Transverse colon (tissue), 4 donors: ENCODE measurements around the gene SHC2. TPM values are rescaled to one million over a fixed set of nuclear protein-coding genes. Genes with fewer than 3 reads are reported as not detected.

Experiments
- DNase-seq: peaks from one replicate; pipeline ENCODE4 v3.0.0-alpha.2; 2019
- H3K27ac ChIP-seq, 4 donors: fragments of 200-600 bp; sonication (generic); 2 replicates each; pipeline ENCODE4 v1.5.1; 2016 to 2018; ENCODE audit warnings: inconsistent platforms in 4 of 4
- H3K27me3 ChIP-seq: fragments of 200-600 bp; sonication (generic); 2 replicates; pipeline ENCODE4 v1.5.1; 2017; ENCODE audit warnings: inconsistent platforms
- H3K36me3 ChIP-seq, 4 donors: fragments of 200-600 bp; sonication (generic); 2 replicates each; pipeline ENCODE4 v1.5.1; 2017 to 2019; ENCODE audit warnings: inconsistent platforms in 4 of 4
- H3K4me1 ChIP-seq, 4 donors: fragments of 200-600 bp; sonication (generic); 2 replicates each; pipeline ENCODE4 v1.5.1; 2017 to 2020; ENCODE audit warnings: inconsistent platforms in 4 of 4
- H3K4me3 ChIP-seq, 4 donors: fragments of 200-600 bp; sonication (generic); 1 replicate in 1 of 4; 2 replicates in 3 of 4; pipeline versions ENCODE4 v1.5.1 to v1.6.1; 2017 to 2019; ENCODE audit warnings: inconsistent platforms in 4 of 4
- H3K9me3 ChIP-seq, 2 donors: fragments of 200-600 bp; sonication (generic); 2 replicates each; pipeline ENCODE4 v1.5.1; 2017 to 2019; ENCODE audit warnings: inconsistent platforms in 2 of 2
- EP300 ChIP-seq: sonication (generic); formaldehyde crosslinking; IDR thresholded peaks from one replicate; pipeline ENCODE4 v1.6.1; 2017; ENCODE audit warnings: antibody characterized with exemption, low read depth
- POLR2A ChIP-seq: fragments of 450-650 bp; IDR thresholded peaks from one replicate; pipeline ENCODE4 v1.6.1; 2016; ENCODE audit warnings: antibody characterized with exemption, mild to moderate bottlenecking, moderate library complexity
- POLR2AphosphoS5 ChIP-seq, 3 donors: sonication (generic); formaldehyde crosslinking; IDR thresholded peaks; one replicate each; pipeline ENCODE4 v1.6.1; 2016; ENCODE audit warnings: antibody characterized with exemption in 3 of 3
- WGBS, 2 donors: methylation state at CpG; one replicate each; pipeline ENCODE4 v1.1.5; 2018; ENCODE audit warnings: low coverage in 1 of 2; 5-methylcytosine and 5-hydroxymethylcytosine counted together
- in situ Hi-C, 4 donors: fragments of 200-750 bp; cut with MboI; loops; one replicate each; pipeline versions ENCODE4 v1.15.0 to v1.15.1; 2017; ENCODE audit warnings: low sequenced_read_pairs in 3 of 4, low pct_ligation_motif_present in 1 of 4, low pct_unique_long_range_greater_than_20kb in 1 of 4
- intact Hi-C: fragments of 100-400 bp; cut with DNase I; formaldehyde crosslinking; loops from one replicate; pipeline ENCODE4 v1.15.1; 2023; ENCODE audit warnings: low total_unique reads
- total RNA-seq, 4 donors: library from RNA; depleted of rRNA; stranded (reverse); fragments of >200 nt; gene quantifications; one replicate each; pipeline ENCODE4 v1.1.0, GENCODE V29; 2016
- TF ChIP-seq, protein P1 (sequence below), 5 experiments: fragments of 200-600 bp in 3 of 5; fragments of 450-650 bp in 2 of 5; sonication (generic) in 3 of 5; IDR thresholded peaks; 1 replicate in 2 of 5; 2 replicates in 3 of 5; pipeline ENCODE4 v1.5.1; 2016 to 2017; ENCODE audit warnings: antibody characterized with exemption in 5 of 5, inconsistent platforms in 3 of 5, mild to moderate bottlenecking in 2 of 5, moderate library complexity in 1 of 5

SHC2 gene
- total RNA-seq, 4 donors from 2014 or later = 6.3 to 30.3 (median 11.1) TPM

DNA sequence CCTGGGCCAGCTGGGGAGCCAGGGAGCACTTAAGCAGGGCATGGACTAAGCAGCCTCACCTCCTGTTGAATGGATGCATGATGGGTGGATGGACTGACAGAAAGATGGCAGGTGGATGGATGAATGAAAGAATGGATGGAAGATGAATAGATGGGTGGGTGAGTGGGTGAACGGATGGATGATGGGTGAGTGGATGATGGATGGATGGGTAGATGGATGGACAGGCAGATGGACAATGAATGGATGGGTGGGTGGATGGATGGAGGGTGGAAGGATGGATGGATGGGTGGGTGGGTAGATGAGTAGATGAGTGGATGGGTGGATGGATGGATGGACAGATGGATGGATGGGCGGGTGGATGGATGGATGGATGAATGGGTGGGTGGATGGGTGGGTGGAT lies 18.7 kb downstream of the SHC2 start:
- H3K4me3 ChIP-seq = no peak overlapping the region
- TF ChIP-seq, protein P1, sequence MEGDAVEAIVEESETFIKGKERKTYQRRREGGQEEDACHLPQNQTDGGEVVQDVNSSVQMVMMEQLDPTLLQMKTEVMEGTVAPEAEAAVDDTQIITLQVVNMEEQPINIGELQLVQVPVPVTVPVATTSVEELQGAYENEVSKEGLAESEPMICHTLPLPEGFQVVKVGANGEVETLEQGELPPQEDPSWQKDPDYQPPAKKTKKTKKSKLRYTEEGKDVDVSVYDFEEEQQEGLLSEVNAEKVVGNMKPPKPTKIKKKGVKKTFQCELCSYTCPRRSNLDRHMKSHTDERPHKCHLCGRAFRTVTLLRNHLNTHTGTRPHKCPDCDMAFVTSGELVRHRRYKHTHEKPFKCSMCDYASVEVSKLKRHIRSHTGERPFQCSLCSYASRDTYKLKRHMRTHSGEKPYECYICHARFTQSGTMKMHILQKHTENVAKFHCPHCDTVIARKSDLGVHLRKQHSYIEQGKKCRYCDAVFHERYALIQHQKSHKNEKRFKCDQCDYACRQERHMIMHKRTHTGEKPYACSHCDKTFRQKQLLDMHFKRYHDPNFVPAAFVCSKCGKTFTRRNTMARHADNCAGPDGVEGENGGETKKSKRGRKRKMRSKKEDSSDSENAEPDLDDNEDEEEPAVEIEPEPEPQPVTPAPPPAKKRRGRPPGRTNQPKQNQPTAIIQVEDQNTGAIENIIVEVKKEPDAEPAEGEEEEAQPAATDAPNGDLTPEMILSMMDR (IDR thresholded peaks at IDR 0.05) = no peak
- TF ChIP-seq POLR2AphosphoS5 (IDR thresholded peaks at IDR 0.05) (no peak), EP300 (no peak), POLR2A (no peak)
- no peaks in the 10 kb centered on the region for H3K36me3 ChIP-seq
- intact Hi-C loops = no loop called here
- H3K27me3 ChIP-seq = no peaks in the 10 kb centered on the region
- WGBS, 2 donors = 83 to 92% methylated on average over 1 of the region's 2 CpGs
- no peaks in the 10 kb centered on the region for H3K4me1 ChIP-seq
- in situ Hi-C loops = no loop called here
- H3K27ac ChIP-seq = no peak overlapping the region
- DNase-seq = no peak
- H3K9me3 ChIP-seq = no peaks in the 10 kb centered on the region

DNA sequence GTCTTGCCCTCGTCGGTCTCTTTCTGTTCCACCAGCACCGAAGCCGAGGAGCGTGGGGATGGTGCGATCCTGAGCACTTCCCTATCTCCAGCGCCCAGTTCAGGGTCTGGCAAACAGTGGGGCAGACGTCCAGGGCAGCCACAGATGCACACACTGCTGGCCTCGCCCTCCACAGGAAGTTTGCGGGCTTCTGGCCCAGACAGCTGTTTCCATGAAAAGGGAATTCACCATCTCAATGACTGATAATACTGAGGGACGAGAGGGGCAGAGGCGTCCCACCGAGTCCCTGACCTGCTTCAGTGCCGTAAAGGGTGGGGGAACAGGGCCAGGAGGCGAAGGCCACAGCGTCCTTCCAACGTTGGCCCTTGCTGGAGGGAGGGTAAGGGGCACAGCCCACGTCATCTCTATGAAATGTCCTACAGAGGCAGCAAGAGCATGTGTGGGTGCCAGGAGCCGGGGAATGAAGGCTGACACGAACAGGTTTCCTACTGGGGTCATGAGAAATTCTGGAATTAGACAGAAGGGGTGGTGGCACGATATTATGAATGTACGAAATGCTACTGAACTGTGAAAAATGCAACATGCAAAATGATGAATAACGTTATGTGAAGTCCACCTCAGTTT lies 19.5 kb downstream of the SHC2 start:
- Histone ChIP-seq H3K4me3 (no peak overlapping the region), H3K4me1 (no peaks in the 10 kb centered on the region), H3K27ac (no peak overlapping the region), H3K9me3 (no peaks in the 10 kb centered on the region), H3K36me3 (no peaks in the 10 kb centered on the region), H3K27me3 (no peaks in the 10 kb centered on the region)
- WGBS, 2 donors = 64 to 75% methylated on average over 8 to 23 of the region's 23 CpGs
- no peak for DNase-seq
- no peak for TF ChIP-seq POLR2AphosphoS5 (IDR thresholded peaks at IDR 0.05)
- no peak for TF ChIP-seq POLR2A
- TF ChIP-seq, protein P1 (IDR thresholded peaks at IDR 0.05) = no peak
- no peak for TF ChIP-seq EP300
- intact Hi-C loops (no loop called here), in situ Hi-C loops (no loop called here)

DNA sequence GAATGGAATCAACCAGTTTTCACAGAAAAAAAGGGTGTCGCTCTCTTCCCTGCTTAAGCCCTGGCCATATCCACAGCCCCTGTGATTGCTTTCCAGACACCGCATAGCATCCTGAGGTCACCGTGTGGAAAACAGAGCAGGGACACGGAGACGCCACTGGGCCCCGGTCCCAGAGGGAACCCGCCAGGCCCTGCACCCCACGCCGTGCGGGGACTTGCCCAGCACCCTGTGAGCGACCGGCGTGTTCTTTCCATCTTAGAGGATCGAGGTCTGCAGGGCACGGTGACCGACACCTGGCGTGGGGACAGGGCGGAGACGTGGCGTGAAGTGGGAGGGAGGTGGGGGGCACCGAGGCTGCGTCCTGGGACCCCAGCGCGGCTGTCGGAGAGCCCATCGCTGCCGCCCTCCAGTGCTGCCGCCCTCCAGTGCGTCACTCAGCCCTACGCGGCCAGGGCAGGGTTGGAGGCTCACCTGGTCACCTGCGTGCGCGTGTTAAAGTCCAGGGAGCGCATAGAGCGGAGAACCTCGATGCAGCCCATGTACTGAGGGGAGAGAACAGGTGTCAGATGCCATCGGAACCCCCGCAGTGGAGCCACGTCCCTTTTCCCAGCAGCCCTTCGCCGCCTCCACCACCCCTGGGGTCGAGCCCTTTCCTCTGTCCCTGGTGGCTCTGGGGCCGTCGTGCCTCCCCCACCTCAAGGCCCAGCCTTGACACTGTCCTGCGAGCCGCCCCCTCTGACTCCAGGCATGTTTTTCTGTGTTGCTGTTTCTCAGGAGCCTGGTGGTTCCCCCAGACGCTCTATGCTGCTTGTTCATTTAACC lies 20.2 kb downstream of the SHC2 start:
- DNase-seq = no peak
- Histone ChIP-seq H3K27me3 (no peaks in the 10 kb centered on the region), H3K27ac (no peak overlapping the region), H3K4me3 (no peak overlapping the region), H3K36me3 (no peaks in the 10 kb centered on the region), H3K9me3 (no peaks in the 10 kb centered on the region), H3K4me1 (no peaks in the 10 kb centered on the region)
- intact Hi-C loops (no loop called here), in situ Hi-C loops (no loop called here)
- TF ChIP-seq POLR2A (no peak), EP300 (no peak), POLR2AphosphoS5 (IDR thresholded peaks at IDR 0.05) (no peak)
- TF ChIP-seq, protein P1 (IDR thresholded peaks at IDR 0.05) = no peak
- 84 to 92% methylated on average over 5 to 44 of the region's 48 CpGs for WGBS, 2 donors

DNA sequence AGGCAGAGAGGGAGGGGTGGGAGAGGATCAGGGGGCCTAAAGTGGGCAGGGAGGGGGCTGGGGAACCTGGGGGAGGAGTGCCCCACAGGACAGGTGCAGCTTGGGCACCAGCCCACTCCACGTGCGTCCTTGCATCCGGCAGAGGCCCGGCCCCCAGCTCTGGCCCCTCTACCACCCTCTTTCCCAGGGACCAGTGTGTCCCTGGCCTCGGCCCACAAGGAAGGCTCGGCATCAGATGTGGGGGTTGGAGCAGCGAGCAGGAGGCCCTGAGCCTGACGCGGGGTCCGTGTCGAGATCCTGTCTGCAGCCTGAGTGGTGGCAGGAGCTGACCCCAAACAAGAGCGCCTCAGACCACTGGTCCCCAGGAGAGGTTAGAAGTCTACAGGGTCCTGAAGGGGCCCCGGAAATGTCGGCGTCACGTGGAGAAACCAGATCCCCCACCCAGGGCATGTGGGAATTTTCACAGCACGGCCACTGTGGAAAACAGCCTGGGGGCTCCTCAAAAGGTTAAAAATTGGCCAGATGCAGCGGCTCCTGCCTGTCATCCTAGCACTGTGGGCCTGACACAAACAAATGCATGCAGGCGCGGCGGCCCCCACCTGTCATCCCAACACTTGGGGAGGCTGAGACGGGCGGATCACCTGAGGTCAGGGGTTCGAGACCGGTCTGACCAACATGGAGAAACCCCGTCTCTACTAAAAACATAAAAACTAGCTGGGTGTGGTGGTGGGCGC lies 21.5 kb downstream of the SHC2 start:
- in situ Hi-C loops (no loop called here), intact Hi-C loops (no loop called here)

More for the DNA sequence above, 21.5 kb downstream of the SHC2 start:
- Histone ChIP-seq H3K9me3 (no peaks in the 10 kb centered on the region), H3K27ac (no peak overlapping the region), H3K4me1 (no peaks in the 10 kb centered on the region), H3K27me3 (no peaks in the 10 kb centered on the region), H3K36me3 (no peaks in the 10 kb centered on the region), H3K4me3 (no peak overlapping the region)
- WGBS, 2 donors = 91% methylated on average over 27 of the region's 27 CpGs; no CpG with 5 or more reads in 1 of the 2 donors
- DNase-seq = no peak
- TF ChIP-seq EP300 (no peak), POLR2A (no peak), POLR2AphosphoS5 (IDR thresholded peaks at IDR 0.05) (no peak)
- TF ChIP-seq, protein P1 (IDR thresholded peaks at IDR 0.05) = no peak
